ENCODE data around the gene PDE6H. TPM values are rescaled to one million over a fixed set of nuclear protein-coding genes. Genes with fewer than 3 reads are reported as not detected.

Gene PDE6H
- total RNA-seq, 1 experiment from 2014 or later = not detected

DNA sequence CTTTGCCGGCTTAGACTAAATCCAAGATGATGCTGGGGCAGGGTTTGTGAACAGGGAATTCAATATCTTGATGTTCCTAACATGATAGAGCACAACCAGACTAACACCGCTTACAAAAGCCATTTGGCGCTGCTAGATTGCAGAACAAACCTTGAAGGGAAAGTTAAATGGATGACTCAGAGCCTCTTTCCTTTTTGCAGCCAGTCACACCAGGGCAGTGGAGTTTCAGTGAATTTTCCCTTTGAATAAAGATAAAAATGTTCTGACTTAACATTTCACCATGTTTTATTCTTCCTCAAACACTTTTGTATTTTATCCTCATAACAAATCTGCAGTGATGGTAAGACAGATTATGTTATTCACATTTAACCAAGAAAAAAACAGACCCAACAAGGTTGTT is 47.3 kb downstream of the PDE6H start:
- TF ChIP-seq TCF7L2 (IDR thresholded peaks at IDR 0.05; ENCODE audit: low read depth, low read length) (no peak), SIN3A (IDR thresholded peaks at IDR 0.05; ENCODE audit: borderline replicate concordance, insufficient read depth, low read depth, low read length) (no peak)
- intact Hi-C loops (cut with micrococcal nuclease; ENCODE audit: unreplicated experiment) (no loop called here), in situ Hi-C loops (cut with HindIII; ENCODE audit: low pct_unique_long_range_greater_than_20kb, low sequenced_read_pairs) (no loop called here)
- ChIA-PET POLR2A (no interaction called here), CTCF (no interaction called here)
- Histone ChIP-seq H3K9me3 (ENCODE audit: control insufficient read depth, insufficient read depth, low read depth, low read length) (no peaks in the 10 kb centered on the region), H3K27ac (ENCODE audit: low read length) (no peak overlapping the region), H3K27me3 (ENCODE audit: control insufficient read depth, insufficient read depth, low read length) (no peaks in the 10 kb centered on the region; the same call in 1 of the 2 replicates), H3K4me1 (ENCODE audit: control insufficient read depth, insufficient read depth, low read length) (no peaks in the 10 kb centered on the region), H3K36me3 (ENCODE audit: control insufficient read depth, insufficient read depth, low read length) (no peaks in the 10 kb centered on the region), H3K4me3 (ENCODE audit: low read depth in 2 of 2, low read length in 2 of 2) (no peak overlapping the region)
- ATAC-seq (no peak), DNase-seq (ENCODE audit: low read depth, low spot score) (no peak)
- BruUV-seq (replicated peaks) = no TSS peak

Other genes with a start within 250 kb of the PDE6H start
- 47.3 TPM for gene WBP11, start 169.6 kb upstream of the PDE6H start, total RNA-seq (2021; ENCODE audit: unreplicated experiment)
- gene C12orf60, start 169.4 kb upstream of the PDE6H start, total RNA-seq (2021; ENCODE audit: unreplicated experiment) = 0.54 TPM
- gene SMCO3, start 158.9 kb upstream of the PDE6H start, total RNA-seq (2021; ENCODE audit: unreplicated experiment) = not detected
- gene ART4, start 129.5 kb upstream of the PDE6H start, total RNA-seq (2021; ENCODE audit: unreplicated experiment) = not detected
- 0.72 TPM for gene MGP, start 87.2 kb upstream of the PDE6H start, total RNA-seq (2021; ENCODE audit: unreplicated experiment)
- not detected for gene ERP27, start 34.5 kb upstream of the PDE6H start, total RNA-seq (2021; ENCODE audit: unreplicated experiment)
- 1.6 TPM for gene ARHGDIB, start 11.4 kb upstream of the PDE6H start, total RNA-seq (2021; ENCODE audit: unreplicated experiment)
- gene RERG, start 248.4 kb downstream of the PDE6H start, total RNA-seq (2021; ENCODE audit: unreplicated experiment) = not detected